GM18873 (cell line): ENCODE measurements around the gene GALNT7.

Source experiments
- ATAC-seq: cut with Tn5 transposase; IDR thresholded peaks from one replicate; pipeline ENCODE4 v1.9.1; 2021; ENCODE audit warnings: mild to moderate bottlenecking, moderate library complexity, moderate number of reproducible peaks; ENCODE audit not compliant: unreplicated experiment, low FRiP score

Gene GALNT7

GRCh38 chr4:173332963-173333657 lies 164.5 kb downstream of the GALNT7 start:
- no peak for ATAC-seq

- ATAC-seq, result no peak
Observed at GRCh38 chr4:173333658-173334084, 165.1 kb downstream of the GALNT7 start.

DNA sequence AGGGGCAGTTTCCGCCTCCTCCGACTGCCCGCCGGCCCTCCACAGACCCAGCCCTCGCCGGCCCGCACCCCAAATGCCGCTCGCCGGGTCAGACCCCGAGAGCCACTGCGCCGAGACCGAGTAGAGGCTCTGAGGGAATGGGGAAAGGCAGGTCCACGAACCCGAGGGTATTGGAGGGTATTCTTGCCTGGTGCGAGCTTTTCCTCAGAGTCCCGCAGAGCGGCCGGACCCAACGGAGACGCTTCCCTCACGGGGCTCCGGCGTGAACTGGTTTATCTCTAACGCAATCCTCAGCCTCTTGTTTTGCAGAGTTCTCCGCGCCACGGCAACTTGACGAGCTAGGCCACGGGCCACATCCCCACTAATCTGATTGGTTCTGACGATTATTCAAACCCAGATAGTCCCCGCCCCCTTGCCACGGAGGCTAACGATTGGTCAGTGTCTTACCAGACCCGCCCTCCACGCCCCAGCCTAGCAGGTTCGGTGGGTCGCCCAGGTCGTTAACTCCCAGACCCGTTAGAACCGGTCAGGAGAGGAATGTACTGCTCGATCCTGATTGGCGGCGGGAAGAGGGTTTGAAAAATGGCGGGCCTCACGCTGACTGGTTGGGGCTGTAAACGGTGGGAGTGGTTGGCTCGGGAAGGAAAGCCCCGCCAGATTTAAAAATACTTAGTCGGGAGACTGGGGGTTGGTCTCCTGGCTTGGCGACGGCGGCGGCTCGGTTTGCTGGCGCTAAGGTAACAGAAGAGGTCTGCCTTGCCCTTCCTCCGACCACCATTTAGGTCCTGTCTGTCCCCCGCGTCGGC lies 165.7 kb downstream of the GALNT7 start, which contains the start of gene HMGB2:
HMGB2 (minus strand) TSS at position 274 of the 806 bp plus-strand sequence. CDS start 709 bp downstream, outside the sequence.
- ATAC-seq, result peak; percentile 92

DNA sequence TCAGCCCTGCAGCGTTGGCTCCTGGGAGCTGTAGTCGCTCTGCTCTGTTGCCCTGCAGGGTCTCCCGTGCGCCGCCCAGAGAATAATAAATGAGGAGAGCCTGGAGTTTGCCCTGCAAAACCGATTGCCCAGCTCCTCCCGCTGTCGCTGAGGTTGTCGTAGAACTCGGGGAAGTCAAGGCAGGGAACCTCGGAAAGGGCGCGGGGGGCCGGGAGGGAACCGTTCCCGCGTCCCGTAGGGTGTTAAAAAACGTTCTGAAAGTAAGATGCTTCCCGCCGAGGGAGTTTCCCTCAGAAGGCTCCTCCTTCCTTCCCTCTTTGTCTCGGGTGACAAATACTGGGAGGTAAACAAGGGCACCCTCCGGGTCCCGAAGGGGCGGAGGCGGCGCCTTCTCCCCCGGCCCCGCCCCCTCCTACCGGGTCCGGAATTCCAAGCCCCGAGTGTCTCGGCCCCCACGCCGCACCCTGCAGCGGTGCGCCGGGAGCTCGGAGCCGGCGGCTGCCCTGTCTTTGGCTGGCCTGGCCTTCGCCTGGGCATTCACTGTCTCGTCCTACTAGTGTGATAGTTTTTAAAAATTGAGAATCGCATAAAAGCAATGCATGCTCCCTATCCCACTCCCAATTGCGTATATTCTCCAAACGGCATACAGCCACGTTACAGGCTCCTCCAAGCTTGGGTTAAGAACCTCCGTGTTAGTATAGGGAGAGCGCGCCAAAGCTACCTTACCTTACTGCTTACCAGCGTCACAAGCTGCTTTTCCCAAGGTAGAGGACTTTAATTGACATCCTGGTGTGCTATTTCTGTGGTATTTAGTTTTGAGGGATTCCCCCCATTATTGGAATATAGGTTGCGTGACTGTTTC lies 166.5 kb downstream of the GALNT7 start:
- peak; percentile 31 for ATAC-seq

GRCh38 chr4:173337463-173337862 lies 168.9 kb downstream of the GALNT7 start:
- no peak for ATAC-seq

DNA sequence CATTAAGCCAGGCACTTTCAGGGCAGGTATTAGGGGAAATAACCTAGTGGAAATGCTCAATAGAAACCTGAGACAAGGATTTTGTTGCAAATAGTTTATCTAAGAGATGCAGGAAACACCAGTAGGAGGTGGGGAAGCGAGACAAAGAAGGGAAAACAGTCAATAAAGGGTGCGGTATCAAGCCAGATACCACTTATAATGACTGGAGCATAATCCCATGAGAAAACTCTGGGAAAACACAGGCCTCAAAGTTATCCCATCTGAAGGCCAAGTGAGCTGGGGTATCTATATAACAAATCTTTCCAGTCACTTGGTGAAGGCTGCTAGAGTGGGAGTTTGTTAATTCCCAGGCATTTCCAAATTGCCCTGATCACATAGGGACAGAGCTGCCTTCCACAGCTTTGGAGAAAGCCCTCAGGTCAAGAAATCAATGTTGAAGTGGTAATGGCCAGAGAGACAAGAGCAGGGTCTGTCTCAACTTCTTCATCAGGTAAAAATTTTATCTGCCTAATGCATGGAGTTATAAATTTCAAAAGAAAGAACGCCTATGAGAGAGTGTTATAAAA lies 175.3 kb downstream of the GALNT7 start:
- no peak for ATAC-seq

DNA sequence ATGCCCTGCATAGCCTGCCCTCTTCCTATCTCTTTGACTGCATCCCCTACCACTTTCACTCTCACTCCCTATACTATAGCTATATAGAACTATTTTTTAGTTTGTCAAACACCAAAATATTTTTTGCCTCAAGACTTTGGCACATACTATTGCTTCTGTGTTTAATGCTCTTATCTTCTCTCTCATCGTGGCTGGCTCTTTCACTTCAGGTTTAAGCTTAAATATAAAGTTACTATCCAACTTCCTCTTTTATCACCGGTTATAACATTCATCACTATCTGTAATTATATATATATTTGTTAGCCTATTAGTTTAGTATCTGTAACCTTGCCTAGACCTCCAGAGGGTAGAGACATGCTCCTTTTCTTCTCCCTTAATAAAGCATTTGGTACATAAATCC lies 177.0 kb downstream of the GALNT7 start:
- ATAC-seq, result no peak

DNA sequence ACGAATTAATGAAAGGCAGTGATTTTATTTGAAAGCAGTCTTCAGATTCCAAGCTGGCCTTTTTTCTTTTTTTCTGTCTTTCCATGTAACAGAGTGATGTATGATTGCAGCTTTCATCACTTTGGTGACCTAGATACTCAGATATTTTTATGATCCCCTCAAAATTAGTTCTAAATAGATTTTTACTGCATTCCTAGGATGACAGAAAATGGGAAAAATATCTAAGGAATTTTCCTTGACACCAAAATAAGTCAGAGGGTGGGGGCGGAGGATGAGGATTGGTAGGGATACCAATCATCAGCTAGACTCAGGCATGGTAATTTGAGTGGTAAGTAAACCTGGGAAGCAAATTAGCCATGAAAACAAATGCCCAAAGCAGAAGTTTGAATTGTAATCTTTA lies 177.5 kb downstream of the GALNT7 start:
- ATAC-seq, result no peak

DNA sequence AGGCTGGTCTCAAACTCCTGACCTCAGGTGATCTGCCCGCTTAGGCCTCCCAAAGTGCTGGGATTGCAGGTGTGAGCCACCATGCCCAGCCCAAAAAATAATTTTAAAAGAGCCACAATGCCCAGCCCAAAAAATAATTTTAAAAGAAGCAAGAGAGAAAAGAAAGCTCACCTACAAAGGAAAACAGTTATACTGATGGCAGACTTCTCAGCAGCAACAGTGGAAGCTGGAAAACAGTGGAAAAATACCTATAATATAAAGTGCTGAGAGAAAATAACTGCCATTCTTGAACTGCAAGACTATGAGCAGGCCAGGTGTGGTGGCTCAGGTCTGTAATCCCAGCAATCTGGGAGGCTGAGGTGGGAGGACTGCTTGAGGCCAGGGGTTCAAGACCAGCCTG lies 178.9 kb downstream of the GALNT7 start:
- ATAC-seq, result no peak

DNA sequence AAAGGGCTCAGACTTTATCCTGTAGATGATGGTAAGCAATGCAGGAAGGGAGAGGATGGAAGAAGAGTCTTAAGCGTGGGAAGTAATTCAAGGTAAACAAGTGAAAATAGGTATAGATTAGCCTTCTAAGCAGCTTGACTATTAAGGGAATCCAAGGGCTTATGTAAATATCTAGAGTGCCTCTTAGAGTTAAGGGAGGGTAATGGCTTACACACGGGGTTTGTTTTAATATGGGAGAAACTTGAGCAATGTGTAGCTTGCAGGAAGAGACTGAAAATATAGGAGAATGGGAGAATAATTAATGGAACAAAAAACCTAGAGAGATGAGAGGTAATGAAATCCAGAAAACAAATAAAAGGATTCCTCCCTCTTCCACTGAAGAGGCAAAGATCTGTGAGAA lies 189.3 kb downstream of the GALNT7 start:
- ATAC-seq, result no peak

- ATAC-seq, result no peak
Observed at GRCh38 chr4:173360587-173361221, 192.1 kb downstream of the GALNT7 start.

- no peak for ATAC-seq
Observed at GRCh38 chr4:173362666-173363065, 194.1 kb downstream of the GALNT7 start.

DNA sequence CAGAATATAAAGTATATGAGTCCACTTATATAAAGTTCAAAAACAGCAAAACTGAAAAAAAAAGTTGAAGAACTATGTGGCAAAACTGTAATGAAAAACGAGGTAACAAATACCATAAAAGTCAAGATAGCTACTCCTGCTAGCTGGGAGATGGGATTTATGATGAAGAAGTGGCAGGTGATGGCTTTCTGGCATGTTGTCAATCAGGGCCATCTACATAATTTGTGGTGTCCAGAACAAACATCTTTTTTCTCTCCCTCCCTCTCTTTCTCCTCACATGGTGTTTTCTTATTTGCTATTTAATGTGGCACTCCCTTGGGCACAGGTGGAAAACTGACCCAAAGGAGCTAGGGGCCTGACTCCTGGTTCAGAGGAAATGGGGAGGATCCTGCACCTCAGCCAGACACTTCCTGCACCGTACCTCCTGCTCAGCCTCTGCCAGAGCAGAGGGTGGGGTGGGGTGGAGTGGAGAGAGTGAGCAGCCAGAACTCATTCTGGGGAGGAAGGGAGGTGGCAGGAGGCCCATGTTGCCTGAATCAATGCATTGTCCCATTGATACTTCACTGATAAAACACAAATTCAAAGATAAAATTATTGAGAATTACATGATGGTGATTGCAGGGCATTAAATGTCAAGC lies 196.9 kb downstream of the GALNT7 start:
- ATAC-seq, result no peak

GRCh38 chr4:173367285-173367684 lies 198.7 kb downstream of the GALNT7 start:
- ATAC-seq, result peak; percentile 23

- ATAC-seq, result no peak
Observed at GRCh38 chr4:173367946-173368345, 199.3 kb downstream of the GALNT7 start.

DNA sequence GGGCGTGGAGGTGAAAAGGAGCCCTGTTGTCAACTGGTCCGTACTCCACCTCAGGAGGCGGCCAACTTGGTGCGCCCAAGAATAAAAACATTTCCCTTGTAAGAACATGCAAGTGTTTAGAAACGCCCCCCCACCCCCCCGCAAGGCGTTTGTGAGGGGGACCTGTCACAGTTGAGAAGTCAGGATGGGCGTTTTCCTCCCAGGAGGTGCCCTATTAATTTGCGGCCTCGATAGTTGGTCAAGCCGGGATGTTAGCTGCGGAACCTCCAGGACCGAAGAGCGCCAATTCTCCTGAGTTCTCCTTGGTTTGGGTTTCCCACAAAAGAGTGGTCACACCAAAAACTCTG lies 201.5 kb downstream of the GALNT7 start:
- no peak for ATAC-seq

GRCh38 chr4:173370477-173371291 lies 202.1 kb downstream of the GALNT7 start, which contains the start of gene SAP30:
SAP30 (plus strand) TSS chr4:173370954; CDS start chr4:173371183, 229 bp downstream.
- ATAC-seq, result peak; percentile 64

DNA sequence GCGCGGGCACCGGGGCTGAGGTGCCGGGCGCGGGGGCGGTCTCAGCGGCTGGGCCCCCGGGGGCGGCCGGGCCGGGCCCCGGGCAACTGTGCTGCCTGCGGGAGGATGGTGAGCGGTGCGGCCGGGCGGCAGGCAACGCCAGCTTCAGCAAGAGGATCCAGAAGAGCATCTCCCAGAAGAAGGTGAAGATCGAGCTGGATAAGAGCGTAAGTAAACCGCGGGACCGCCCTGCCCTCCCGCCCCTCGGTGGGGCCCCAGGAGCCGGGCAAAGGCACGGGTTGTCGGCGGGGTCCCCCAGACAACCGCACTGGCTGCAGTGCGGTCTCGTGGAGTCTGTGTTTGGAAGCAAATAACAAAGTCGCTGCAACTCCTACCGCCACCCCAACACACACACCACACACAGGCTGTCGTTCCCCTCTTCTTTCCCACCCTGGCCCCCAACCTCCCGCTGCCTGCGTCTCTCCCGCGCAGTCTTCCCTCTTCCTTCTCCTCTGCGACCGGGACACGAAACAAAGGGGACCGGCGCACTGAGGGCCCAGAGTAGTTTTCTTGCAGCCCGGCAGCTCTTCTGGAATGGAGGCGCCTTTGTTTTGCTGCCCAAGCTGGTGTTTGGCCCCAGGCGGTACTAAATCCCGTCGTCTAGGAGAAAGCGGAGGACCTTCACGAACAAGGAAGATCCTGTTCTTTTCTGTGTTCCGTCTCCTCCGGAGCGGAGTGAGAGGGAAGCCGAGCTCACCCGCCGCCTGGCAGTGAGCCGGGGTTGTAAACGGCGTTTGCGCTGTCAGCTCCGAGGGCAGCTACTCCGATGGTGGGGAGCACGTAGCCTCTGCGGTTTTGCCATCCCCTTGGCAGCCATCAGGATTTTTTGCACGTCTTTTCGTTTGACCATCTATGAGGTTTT lies 202.9 kb downstream of the GALNT7 start:
- ATAC-seq, result peak; percentile 15
